GM12878 (cell line): ENCODE results near the gene FILIP1L. TPM values are rescaled to one million over a fixed set of nuclear protein-coding genes. Genes with fewer than 3 reads are reported as not detected.
A peak's percentile ranks its signal among the peaks of the same experiment; 100 is the strongest.

Experiments
- ASH2L ChIP-seq: fragments of 300-600, 200-600 bp; sonication (generic); IDR thresholded peaks from 2 replicates; pipeline ENCODE4 v1.6.1; 2017; ENCODE audit warnings: low read depth, mild to moderate bottlenecking, borderline replicate concordance
- BRCA1 ChIP-seq: IDR thresholded peaks from 2 replicates; pipeline ENCODE4 v1.6.1; 2011; ENCODE audit warnings: low read depth, low read length, improper control_type of control experiment
- CBX3 ChIP-seq: fragments of 200-600 bp; sonication (generic); IDR thresholded peaks from 2 replicates; pipeline ENCODE4 v1.6.1; 2016; ENCODE audit warnings: low read depth, borderline replicate concordance
- CHD1 ChIP-seq: IDR thresholded peaks from 2 replicates; pipeline ENCODE4 v1.6.1; 2012; ENCODE audit warnings: low read depth, low read length, improper control_type of control experiment
- CREB1 ChIP-seq: IDR thresholded peaks from 2 replicates; pipeline ENCODE4 v1.6.1; 2012; ENCODE audit warnings: low read depth, mild to moderate bottlenecking, inconsistent platforms
- DPF2 ChIP-seq: fragments of 450-650 bp; IDR thresholded peaks from 2 replicates; pipeline ENCODE4 v1.6.1; 2017; ENCODE audit warnings: mild to moderate bottlenecking
- ESRRA ChIP-seq: IDR thresholded peaks from 2 replicates; pipeline ENCODE4 v1.6.1; 2012; ENCODE audit warnings: mild to moderate bottlenecking, low read length, improper control_type of control experiment
- FOXK2 ChIP-seq: fragments of 450-650 bp; IDR thresholded peaks from 2 replicates; pipeline ENCODE4 v1.6.1; 2017; ENCODE audit warnings: mild to moderate bottlenecking, moderate library complexity
- GABPA ChIP-seq: IDR thresholded peaks from 2 replicates; pipeline ENCODE4 v1.6.1; 2014; ENCODE audit warnings: antibody characterized with exemption, low read depth, mild to moderate bottlenecking, inconsistent platforms
- HSF1 ChIP-seq: fragments of 150-350 bp; IDR thresholded peaks from 2 replicates; pipeline ENCODE4 v1.6.1; 2014; ENCODE audit warnings: mild to moderate bottlenecking, low read depth, low read length
- JUND ChIP-seq: IDR thresholded peaks from 2 replicates; pipeline ENCODE4 v1.6.1; 2012; ENCODE audit warnings: low read depth, mild to moderate bottlenecking, low read length, improper control_type of control experiment, moderate library complexity
- KDM1A ChIP-seq: fragments of 200-600 bp; sonication (generic); IDR thresholded peaks from 2 replicates; pipeline ENCODE4 v1.6.1; 2016; ENCODE audit warnings: borderline replicate concordance
- NBN ChIP-seq: fragments of 450-650 bp; IDR thresholded peaks from 2 replicates; pipeline ENCODE4 v1.6.1; 2016
- NFXL1 ChIP-seq: fragments of 450-650 bp; IDR thresholded peaks from 2 replicates; pipeline ENCODE4 v1.6.1; 2017; ENCODE audit warnings: antibody characterized with exemption, mild to moderate bottlenecking, borderline replicate concordance
- NFYA ChIP-seq: IDR thresholded peaks from 2 replicates; pipeline ENCODE4 v1.6.1; 2011; ENCODE audit warnings: low read depth, mild to moderate bottlenecking, low read length, improper control_type of control experiment, borderline replicate concordance
- NRF1 ChIP-seq: conservative IDR thresholded peaks from 2 replicates; pipeline ENCODE4 v1.6.1; 2011; ENCODE audit warnings: mild to moderate bottlenecking, low read depth, low read length, improper control_type of control experiment
- POLR2AphosphoS5 ChIP-seq: IDR thresholded peaks from 2 replicates; pipeline ENCODE4 v1.6.1; 2011; ENCODE audit warnings: mild to moderate bottlenecking, low read length, inconsistent platforms
- RELB ChIP-seq: fragments of 450-650 bp; IDR thresholded peaks from 2 replicates; pipeline ENCODE4 v1.6.1; 2017; ENCODE audit warnings: low read depth, mild to moderate bottlenecking, moderate library complexity
- REST ChIP-seq: IDR thresholded peaks from 2 replicates; pipeline ENCODE4 v1.6.1; 2012; ENCODE audit warnings: mild to moderate bottlenecking, low read depth, low read length
- RFX5 ChIP-seq: IDR thresholded peaks from 2 replicates; pipeline ENCODE4 v1.6.1; 2011; ENCODE audit warnings: low read depth, low read length, improper control_type of control experiment
- RUNX3 ChIP-seq: IDR thresholded peaks from 2 replicates; pipeline ENCODE4 v1.6.1; 2012; ENCODE audit warnings: low read length, inconsistent platforms
- SMAD5 ChIP-seq: IDR thresholded peaks from 2 replicates; pipeline ENCODE4 v1.6.1; 2016; ENCODE audit warnings: antibody characterized with exemption, low read depth
- ZNF687 ChIP-seq: fragments of 450-650 bp; IDR thresholded peaks from 2 replicates; pipeline ENCODE4 v1.6.1; 2017; ENCODE audit warnings: mild to moderate bottlenecking, moderate library complexity
- polyA plus RNA-seq, 11 experiments: library from polyadenylated mRNA; depleted of rRNA in 4 of 11; unstranded in 6 of 11; stranded (reverse) in 5 of 11; fragments of >200 nt; fragmentation: Nextera tagmentation in 4 of 11; fragmentation: Illumina TruSeq in 1 of 11; extraction: Ambion mirVana in 4 of 11; extraction: Trizol in 1 of 11; gene quantifications; 1 replicate in 1 of 11; 2 replicates in 10 of 11; pipeline versions ENCODE4 v1.2.1 to v1.2.3, GENCODE V29; 2011 to 2016; ENCODE audit warnings: inconsistent platforms in 2 of 11, missing spikeins in 2 of 11, low read depth in 1 of 11
- total RNA-seq, 4 experiments: library from RNA; depleted of rRNA in 3 of 4; stranded (reverse); fragments of >200 nt in 3 of 4; fragmentation: Illumina TruSeq in 1 of 4; extraction: Trizol in 1 of 4; gene quantifications; 2 replicates each; pipeline versions ENCODE4 v1.2.1 to v1.2.3, GENCODE V29; 2013 to 2021

Gene FILIP1L
- total and polyA plus RNA-seq, 10 of the 15 experiments (the other 5 are each of a cell fraction or from before 2014, with no cell fraction given): 0.24 to 6.1 (median 3.5) TPM

GRCh38 chr3:100087198-100087597 is 27.1 kb downstream of the FILIP1L start (continued):
- TF ChIP-seq ZNF687: no peak
- 0 out of 2 replicates have a peak, but pooled peaks have one; percentile 38 for TF ChIP-seq GABPA
- no peak for TF ChIP-seq ASH2L
- no peak for TF ChIP-seq HSF1
- TF ChIP-seq FOXK2: no peak
- no peak for TF ChIP-seq POLR2AphosphoS5
- peak; percentile 99 for TF ChIP-seq RUNX3
- TF ChIP-seq CHD1: no peak
- TF ChIP-seq CBX3: no peak
- TF ChIP-seq BRCA1: no peak
- TF ChIP-seq RELB: peak; percentile 30; the same call in 1 of the 2 replicates
- no peak for TF ChIP-seq NFYA
- no peak for TF ChIP-seq KDM1A
- no peak for TF ChIP-seq SMAD5
- TF ChIP-seq RFX5: no peak
- no peak for TF ChIP-seq NFXL1
- TF ChIP-seq ESRRA: no peak
- TF ChIP-seq REST: no peak
- no peak for TF ChIP-seq NRF1
- peak; percentile 64; the same call in 1 of the 2 replicates for TF ChIP-seq DPF2
- 0 out of 2 replicates have a peak, but pooled peaks have one; percentile 12 for TF ChIP-seq CREB1
- TF ChIP-seq NBN: 0 out of 2 replicates have a peak, but pooled peaks have one; percentile 44
- 0 out of 2 replicates have a peak, but pooled peaks have one; percentile 50 for TF ChIP-seq JUND
